H54 (cell line): ENCODE measurements around the gene LAT.
"Not testable (repeated sequence)": the region's sequence is repeated elsewhere in the genome, so short reads cannot be mapped to it uniquely, and the experiment has no call there.

Experiments used
- DNase-seq: peaks from one replicate; pipeline ENCODE4 v3.0.0; 2011; ENCODE audit warnings: low spot score, mixed read lengths; ENCODE audit not compliant: insufficient read length
- FAIRE-seq: peaks from 3 replicates; lab custom pipeline; 2011; peaks lifted over from hg19 to GRCh38; lab: Jason Lieb, UNC
- POLR2A ChIP-seq: IDR thresholded peaks from 2 replicates; pipeline ENCODE4 v1.6.1; 2011; ENCODE audit warnings: low read depth, mild to moderate bottlenecking, low read length

Gene LAT

GRCh38 chr16:28985211-28986041, 574 bp downstream of the LAT start:
- DNase-seq (no peak), FAIRE-seq (no peak)
- TF ChIP-seq POLR2A = no peak

- DNase-seq (no peak), FAIRE-seq (no peak)
- no peak for TF ChIP-seq POLR2A
These were observed 1.2 kb downstream of the LAT start for GRCh38 chr16:28986046-28986445.

DNA sequence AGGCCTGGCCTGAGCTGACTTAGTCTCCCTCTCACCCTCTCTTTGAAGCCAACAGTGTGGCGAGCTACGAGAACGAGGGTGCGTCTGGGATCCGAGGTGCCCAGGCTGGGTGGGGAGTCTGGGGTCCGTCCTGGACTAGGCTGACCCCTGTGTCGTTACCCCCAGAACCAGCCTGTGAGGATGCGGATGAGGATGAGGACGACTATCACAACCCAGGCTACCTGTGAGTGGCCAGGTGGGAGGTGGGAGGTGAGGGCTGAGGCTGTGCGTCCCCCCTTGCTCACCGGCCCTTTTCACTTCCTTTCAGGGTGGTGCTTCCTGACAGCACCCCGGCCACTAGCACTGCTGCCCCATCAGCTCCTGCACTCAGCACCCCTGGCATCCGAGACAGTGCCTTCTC, 1.6 kb downstream of the LAT start:
- no peak for DNase-seq
- no peak for TF ChIP-seq POLR2A
- FAIRE-seq = no peak

GRCh38 chr16:28987170-28987853, 2.5 kb downstream of the LAT start:
- TF ChIP-seq POLR2A = no peak
- DNase-seq (no peak), FAIRE-seq (no peak)

DNA sequence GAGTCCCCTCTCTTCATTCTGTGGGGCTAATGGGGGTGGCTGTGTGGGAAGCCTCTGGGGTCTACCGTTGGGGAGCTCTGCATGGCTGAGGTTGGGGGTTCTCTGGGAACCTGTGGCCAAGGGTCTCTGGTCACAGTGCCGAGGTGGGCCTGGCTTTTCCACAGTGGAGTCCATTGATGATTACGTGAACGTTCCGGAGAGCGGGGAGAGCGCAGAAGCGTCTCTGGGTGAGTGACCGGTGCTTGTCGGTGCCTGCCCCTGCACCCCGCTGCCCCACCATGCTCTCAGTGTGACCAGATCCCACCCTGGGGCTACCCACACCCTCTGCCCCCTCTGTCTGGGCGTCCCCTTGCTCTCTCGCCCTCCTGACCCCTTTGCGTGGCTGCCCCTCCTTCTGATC, 4.5 kb downstream of the LAT start:
- TF ChIP-seq POLR2A = no peak
- FAIRE-seq (no peak), DNase-seq (no peak)

GRCh38 chr16:28990375-28991040, 5.7 kb downstream of the LAT start:
- FAIRE-seq = no peak
- no peak for DNase-seq
- no peak for TF ChIP-seq POLR2A

DNA sequence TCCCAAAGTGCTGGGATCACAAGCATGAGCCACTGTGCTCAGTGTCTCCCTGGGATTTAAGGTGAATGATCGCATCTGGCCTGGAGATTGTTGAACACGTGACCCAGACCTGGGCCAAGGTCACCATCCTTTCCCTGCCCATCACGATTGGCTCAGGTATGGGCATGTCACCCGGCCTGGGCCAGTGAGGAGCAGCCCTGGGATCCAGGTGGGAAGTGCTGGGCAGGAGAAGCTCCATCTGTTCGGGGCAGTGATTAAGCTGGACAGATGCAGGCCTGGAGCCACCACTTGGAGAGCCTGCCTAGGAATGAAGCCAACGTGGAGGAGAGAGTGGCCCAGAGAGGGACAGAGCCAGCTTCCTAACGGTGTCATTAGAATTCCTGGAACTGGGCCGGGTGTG, 6.8 kb downstream of the LAT start:
- FAIRE-seq = no peak
- no peak for DNase-seq
- TF ChIP-seq POLR2A = no peak

- FAIRE-seq (no peak), DNase-seq (no peak)
- no peak for TF ChIP-seq POLR2A
These were observed 7.6 kb downstream of the LAT start for GRCh38 chr16:28992496-28992895.

DNA sequence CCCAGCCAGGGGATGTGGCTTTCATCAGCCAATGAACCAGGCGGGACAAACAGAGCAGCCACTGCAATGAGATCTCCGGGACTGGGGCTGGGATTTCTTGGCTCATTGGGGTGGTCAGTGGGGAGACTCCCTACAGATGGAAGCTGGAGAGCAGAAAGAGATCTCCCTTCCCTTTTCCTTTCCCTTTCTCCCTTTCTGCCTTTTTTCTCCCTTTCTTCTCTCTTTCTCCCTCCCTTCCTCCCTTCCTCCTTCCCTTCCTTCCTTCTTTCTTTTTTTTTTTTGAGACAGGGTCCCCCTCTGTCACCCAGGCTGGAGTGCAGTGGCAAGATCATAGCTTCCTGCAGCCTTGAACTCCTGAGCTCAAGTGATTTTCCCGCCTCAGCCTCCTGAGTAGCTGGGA, 14.0 kb downstream of the LAT start:
- FAIRE-seq (no peak), DNase-seq (no peak)
- no peak for TF ChIP-seq POLR2A

GRCh38 chr16:28999577-28999976, 14.7 kb downstream of the LAT start:
- no peak for DNase-seq
- no peak for TF ChIP-seq POLR2A
- FAIRE-seq = no peak

DNA sequence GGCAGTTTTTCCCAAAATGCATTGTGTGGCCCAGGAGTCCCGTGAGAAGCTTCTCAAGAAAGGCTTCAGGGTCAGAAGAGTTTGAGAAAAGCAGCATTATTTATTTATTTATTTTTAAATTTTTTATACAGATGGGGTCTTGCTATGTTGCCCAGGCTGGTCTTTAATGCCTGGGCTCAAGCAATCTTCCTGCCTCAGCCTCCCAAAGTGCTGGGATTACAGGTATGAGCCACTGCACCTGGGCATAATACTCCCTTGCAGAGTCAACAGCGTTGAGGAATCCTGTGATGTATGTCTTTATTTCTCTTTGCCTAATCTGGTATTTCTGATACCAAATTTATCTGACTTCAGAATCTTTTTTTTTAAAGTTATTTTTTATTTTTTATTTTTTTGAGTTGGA, 15.2 kb downstream of the LAT start:
- no peak for TF ChIP-seq POLR2A
- FAIRE-seq (no peak), DNase-seq (no peak)

- FAIRE-seq = not testable (repeated sequence)
These were observed 19.8 kb downstream of the LAT start for GRCh38 chr16:29004496-29005139.

GRCh38 chr16:29007730-29008593, 23.1 kb downstream of the LAT start:
- FAIRE-seq (peak; percentile 33), DNase-seq (peak; percentile 56)
- no peak for TF ChIP-seq POLR2A

More at GRCh38 chr16:29004496-29005139, 19.8 kb downstream of the LAT start:
- not testable (repeated sequence) for DNase-seq
